Keratinocyte (primary cell): Measurements from ENCODE around the gene NFATC2. TPM values are rescaled to one million over a fixed set of nuclear protein-coding genes. Genes with fewer than 3 reads are reported as not detected.

Experiments used
- DNase-seq: peaks from one replicate; pipeline ENCODE4 v3.0.0-alpha.2; 2011; ENCODE audit warnings: low read depth, missing footprints, low spot score
- FAIRE-seq: peaks from 2 replicates; lab custom pipeline; 2011; peaks lifted over from hg19 to GRCh38; lab: Jason Lieb, UNC
- H2AFZ ChIP-seq: 2 replicates; pipeline ENCODE4 v1.6.0; 2012; ENCODE audit warnings: low read length, control low read depth, inconsistent platforms; ENCODE audit not compliant: control insufficient read depth
- H3K27ac ChIP-seq: 2 replicates; pipeline ENCODE4 v1.5.1; 2011; ENCODE audit warnings: low read length; ENCODE audit not compliant: control insufficient read depth, insufficient read depth
- H3K27me3 ChIP-seq: 3 replicates; pipeline ENCODE4 v1.6.0; 2011; ENCODE audit warnings: low read length; ENCODE audit not compliant: control insufficient read depth, insufficient read depth; ENCODE audit errors: extremely low read depth
- H3K36me3 ChIP-seq, 2 experiments: 2 replicates in 1 of 2; 3 replicates in 1 of 2; pipeline ENCODE4 v1.5.1; 2011; ENCODE audit warnings: low read length in 2 of 2, mild to moderate bottlenecking in 1 of 2; ENCODE audit not compliant: control insufficient read depth in 2 of 2, insufficient read depth in 2 of 2; ENCODE audit errors: extremely low read depth in 1 of 2
- H3K4me1 ChIP-seq: 3 replicates; pipeline ENCODE4 v1.5.1; 2011; ENCODE audit warnings: low read length; ENCODE audit not compliant: control insufficient read depth, insufficient read depth; ENCODE audit errors: extremely low read depth
- H3K4me2 ChIP-seq: 3 replicates; pipeline ENCODE4 v1.6.0; 2011; ENCODE audit warnings: low read depth, low read length; ENCODE audit not compliant: control insufficient read depth, insufficient read depth; ENCODE audit errors: extremely low read depth
- H3K4me3 ChIP-seq, 3 experiments: fragments of 200-600 bp in 1 of 3; sonication (generic) in 1 of 3; 2 replicates in 2 of 3; 3 replicates in 1 of 3; pipeline ENCODE4 v1.5.1; 2011 to 2016; ENCODE audit warnings: low read length in 3 of 3, mild to moderate bottlenecking in 3 of 3, control low read depth in 2 of 3, inconsistent platforms in 1 of 3, low read depth in 1 of 3, mixed read lengths in 1 of 3, mixed run types in 1 of 3, moderate library complexity in 1 of 3; ENCODE audit not compliant: control insufficient read depth in 2 of 3, insufficient read depth in 2 of 3; ENCODE audit errors: extremely low read depth in 1 of 3
- H3K79me2 ChIP-seq: 2 replicates; pipeline ENCODE4 v1.6.0; 2012; ENCODE audit warnings: low read length; ENCODE audit not compliant: control insufficient read depth, insufficient read depth
- H3K9ac ChIP-seq: 3 replicates; pipeline ENCODE4 v1.6.0; 2011; ENCODE audit warnings: low read length; ENCODE audit not compliant: control insufficient read depth, insufficient read depth; ENCODE audit errors: extremely low read depth
- H3K9me1 ChIP-seq: 3 replicates; pipeline ENCODE4 v1.6.0; 2011; ENCODE audit warnings: low read length; ENCODE audit not compliant: control insufficient read depth, insufficient read depth; ENCODE audit errors: extremely low read depth
- H3K9me3 ChIP-seq: 2 replicates; pipeline ENCODE4 v1.5.1; 2012; ENCODE audit warnings: low read depth, low read length; ENCODE audit not compliant: control insufficient read depth
- H4K20me1 ChIP-seq: 3 replicates; pipeline ENCODE4 v1.6.0; 2011; ENCODE audit warnings: low read length; ENCODE audit not compliant: control insufficient read depth, insufficient read depth; ENCODE audit errors: extremely low read depth
- EZH2 ChIP-seq: IDR thresholded peaks from one replicate; pipeline ENCODE4 v1.6.1; 2012; ENCODE audit warnings: inconsistent platforms, mild to moderate bottlenecking, low read length, moderate library complexity
- dilution Hi-C: fragments of 300-500 bp; cut with MboI; formaldehyde crosslinking; loops from one replicate; pipeline ENCODE4 v1.7.0; 2020; ENCODE audit warnings: low sequenced_read_pairs; ENCODE audit not compliant: extremely low pct_ligation_motif_present
- polyA plus RNA-seq, 5 experiments: library from polyadenylated mRNA; depleted of rRNA in 3 of 5; stranded (reverse) in 3 of 5; stranded (forward) in 1 of 5; unstranded in 1 of 5; fragments of >200 nt; gene quantifications; 1 replicate in 1 of 5; 2 replicates in 3 of 5; 3 replicates in 1 of 5; pipeline versions ENCODE4 v1.2.1 to v1.2.3, GENCODE V29; 2011 to 2012; ENCODE audit warnings: missing spikeins in 2 of 5, low read depth in 1 of 5, low replicate concordance in 1 of 5
- TF ChIP-seq, protein P1 (sequence below), 3 experiments: IDR thresholded peaks in 1 of 3; conservative IDR thresholded peaks in 1 of 3; optimal IDR thresholded peaks in 1 of 3; 2 replicates in 2 of 3; 3 replicates in 1 of 3; pipeline versions ENCODE3 to v1.5.1; 2011; ENCODE audit warnings: low read length in 3 of 3, mild to moderate bottlenecking in 3 of 3, moderate library complexity in 2 of 3, control low read depth in 1 of 3, inconsistent platforms in 1 of 3; ENCODE audit not compliant: insufficient read depth in 2 of 3; ENCODE audit errors: extremely low read depth in 1 of 3

The NFATC2 gene
- polyA plus RNA-seq, 1 donor (not counting 4 experiments of a cell fraction or from before 2014, with no cell fraction given), result 0.05 TPM

- dilution Hi-C loops, result no loop called here
- H3K79me2 ChIP-seq, result no peaks in the 10 kb centered on the region
- H4K20me1 ChIP-seq, result no peaks in the 10 kb centered on the region
- H3K9me1 ChIP-seq, result no peaks in the 10 kb centered on the region
- DNase-seq (no peak), FAIRE-seq (no peak)
- H3K36me3 ChIP-seq, result no peaks in the 10 kb centered on the region
- no peaks in the 10 kb centered on the region for H3K27me3 ChIP-seq
- H3K4me1 ChIP-seq, result peaks cover 3% of the 10 kb centered on the region
- no peak overlapping the region for H3K9ac ChIP-seq
- no peak overlapping the region for H3K27ac ChIP-seq
- no peak overlapping the region for H3K4me3 ChIP-seq
- no peak overlapping the region for H2AFZ ChIP-seq
- no peaks in the 10 kb centered on the region for H3K9me3 ChIP-seq
- H3K4me2 ChIP-seq, result no peak overlapping the region
- no peak for TF ChIP-seq EZH2
- TF ChIP-seq, protein P1, sequence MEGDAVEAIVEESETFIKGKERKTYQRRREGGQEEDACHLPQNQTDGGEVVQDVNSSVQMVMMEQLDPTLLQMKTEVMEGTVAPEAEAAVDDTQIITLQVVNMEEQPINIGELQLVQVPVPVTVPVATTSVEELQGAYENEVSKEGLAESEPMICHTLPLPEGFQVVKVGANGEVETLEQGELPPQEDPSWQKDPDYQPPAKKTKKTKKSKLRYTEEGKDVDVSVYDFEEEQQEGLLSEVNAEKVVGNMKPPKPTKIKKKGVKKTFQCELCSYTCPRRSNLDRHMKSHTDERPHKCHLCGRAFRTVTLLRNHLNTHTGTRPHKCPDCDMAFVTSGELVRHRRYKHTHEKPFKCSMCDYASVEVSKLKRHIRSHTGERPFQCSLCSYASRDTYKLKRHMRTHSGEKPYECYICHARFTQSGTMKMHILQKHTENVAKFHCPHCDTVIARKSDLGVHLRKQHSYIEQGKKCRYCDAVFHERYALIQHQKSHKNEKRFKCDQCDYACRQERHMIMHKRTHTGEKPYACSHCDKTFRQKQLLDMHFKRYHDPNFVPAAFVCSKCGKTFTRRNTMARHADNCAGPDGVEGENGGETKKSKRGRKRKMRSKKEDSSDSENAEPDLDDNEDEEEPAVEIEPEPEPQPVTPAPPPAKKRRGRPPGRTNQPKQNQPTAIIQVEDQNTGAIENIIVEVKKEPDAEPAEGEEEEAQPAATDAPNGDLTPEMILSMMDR (optimal IDR thresholded peaks at IDR 0.05 in 1 of 3, IDR thresholded peaks at IDR 0.05 in 1 of 3, conservative IDR thresholded peaks at IDR 0.05 in 1 of 3; ENCODE audit: extremely low read depth in 1 of 3, insufficient read depth in 2 of 3, low read length in 3 of 3), result no peak
Measured at GRCh38 chr20:51588762-51589161, 46.2 kb upstream of the NFATC2 start.

DNA sequence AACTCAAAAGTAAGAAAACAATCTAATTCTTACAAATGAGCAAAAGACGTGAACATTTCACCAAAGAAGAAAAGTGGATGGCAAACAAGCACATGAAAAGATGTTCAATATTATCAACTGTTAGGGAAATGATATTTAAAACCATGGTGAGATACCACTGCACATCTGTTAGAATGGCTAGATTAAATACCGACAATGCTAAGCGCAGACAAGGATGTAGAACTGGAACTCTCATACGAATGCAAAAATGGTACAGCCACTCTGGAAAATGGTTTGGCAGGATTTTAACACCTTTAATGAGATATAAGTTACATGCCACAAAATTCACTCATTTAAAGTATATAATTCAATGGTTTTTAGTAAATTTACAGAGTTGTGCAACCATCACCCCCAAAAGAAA lies 44.6 kb upstream of the NFATC2 start:
- H2AFZ ChIP-seq, result no peak overlapping the region
- no peak for FAIRE-seq
- peaks cover 3% of the 10 kb centered on the region for H3K4me1 ChIP-seq
- no peak overlapping the region for H3K27ac ChIP-seq
- H3K9ac ChIP-seq, result no peak overlapping the region
- H3K9me3 ChIP-seq, result no peaks in the 10 kb centered on the region
- H3K27me3 ChIP-seq, result no peaks in the 10 kb centered on the region
- TF ChIP-seq, protein P1 (optimal IDR thresholded peaks at IDR 0.05 in 1 of 3, IDR thresholded peaks at IDR 0.05 in 1 of 3, conservative IDR thresholded peaks at IDR 0.05 in 1 of 3; ENCODE audit: extremely low read depth in 1 of 3, insufficient read depth in 2 of 3, low read length in 3 of 3), result no peak
- TF ChIP-seq EZH2, result no peak
- no peaks in the 10 kb centered on the region for H3K36me3 ChIP-seq
- DNase-seq, result no peak
- no peaks in the 10 kb centered on the region for H4K20me1 ChIP-seq
- H3K4me3 ChIP-seq, result no peak overlapping the region
- no peaks in the 10 kb centered on the region for H3K9me1 ChIP-seq
- no peak overlapping the region for H3K4me2 ChIP-seq
- dilution Hi-C loops, result no loop called here
- no peaks in the 10 kb centered on the region for H3K79me2 ChIP-seq
